CD1c-positive myeloid dendritic cell (primary cell): ENCODE measurements around the gene STK39.
"Not testable (repeated sequence)": the region's sequence is repeated elsewhere in the genome, so short reads cannot be mapped to it uniquely, and the experiment has no call there.

ENCODE experiments used
- DNase-seq: peaks from one replicate; pipeline ENCODE4 v3.0.0-alpha.2; 2016; ENCODE audit errors: extremely low spot score

STK39 gene

DNA sequence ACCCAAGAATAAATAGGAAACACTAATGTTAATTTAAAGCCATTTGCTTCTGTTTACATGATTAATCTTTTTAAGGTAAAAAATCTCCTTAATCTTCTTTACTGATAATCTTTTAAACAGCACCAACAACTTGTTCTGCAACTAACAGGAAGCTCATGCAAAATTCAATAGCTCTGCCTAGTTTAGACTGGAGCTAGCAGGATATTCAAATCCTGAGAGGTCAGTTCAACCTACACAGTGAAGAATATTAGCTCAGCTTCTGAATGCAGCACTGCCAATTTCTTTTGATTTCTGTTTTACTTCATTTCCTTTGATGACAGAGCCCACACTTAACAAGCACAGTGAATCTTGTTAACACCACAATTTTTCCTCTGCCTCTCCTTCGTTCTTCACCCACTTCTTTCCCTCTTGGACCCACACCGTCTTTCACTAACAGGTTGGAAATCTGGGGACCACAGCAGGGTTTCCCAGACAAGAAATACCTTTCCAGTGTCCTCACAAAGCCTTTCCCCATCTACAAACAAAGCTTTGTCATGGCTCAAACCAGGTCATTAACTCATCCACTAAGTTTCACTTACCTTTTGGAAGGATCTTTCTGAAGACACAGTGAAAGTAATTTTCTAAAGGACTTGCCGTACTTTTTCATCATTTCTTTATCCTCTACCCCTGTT, 109.8 kb downstream of the STK39 start:
- DNase-seq: no peak

DNA sequence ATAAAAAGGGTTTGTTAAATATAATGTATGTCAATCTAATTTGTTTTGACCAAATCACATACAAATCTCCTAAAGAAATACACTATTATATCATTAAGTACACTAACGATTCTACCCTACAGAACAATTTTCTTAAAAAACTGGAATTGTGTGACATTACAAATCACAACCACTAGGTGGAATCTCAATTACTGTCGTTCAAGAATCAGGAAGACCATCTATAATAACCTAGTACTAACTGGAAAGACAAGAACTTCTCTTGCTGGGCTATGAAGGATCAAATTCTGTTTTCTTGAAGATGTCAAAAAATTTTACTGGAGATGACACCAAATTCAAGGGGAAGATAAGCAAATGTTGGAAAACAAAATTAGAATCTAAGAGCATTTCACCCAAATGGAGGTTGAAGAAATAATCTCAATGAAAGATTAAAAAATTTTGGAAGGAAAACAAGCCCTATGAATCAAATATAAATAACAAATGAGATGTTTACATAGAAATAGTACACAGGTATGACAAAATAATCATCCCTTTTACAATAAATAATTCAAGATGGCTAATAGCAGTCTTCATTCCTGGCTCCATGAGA, 110.9 kb downstream of the STK39 start:
- DNase-seq: peak; percentile 59

GRCh38 chr2:168135630-168136029, 111.8 kb downstream of the STK39 start:
- DNase-seq: no peak

DNA sequence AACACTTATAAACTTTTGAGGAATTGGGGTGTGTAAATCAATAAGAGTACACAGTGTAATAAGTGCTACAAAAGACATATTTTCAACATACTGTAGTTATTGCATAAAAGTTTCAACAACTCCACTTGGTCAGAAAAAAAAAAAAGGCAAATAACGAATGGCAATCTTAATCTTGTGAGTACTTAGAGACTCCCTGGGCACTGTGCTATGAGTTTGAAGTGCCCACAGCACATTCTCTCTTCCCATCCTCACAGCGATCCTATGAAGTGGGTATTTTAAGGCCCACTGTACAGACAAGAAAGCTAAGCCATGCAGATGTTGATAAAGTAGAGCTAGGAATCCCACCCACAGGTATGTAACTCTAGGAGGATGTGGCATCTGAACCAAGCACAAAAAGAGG, 112.3 kb downstream of the STK39 start:
- DNase-seq: no peak

DNA sequence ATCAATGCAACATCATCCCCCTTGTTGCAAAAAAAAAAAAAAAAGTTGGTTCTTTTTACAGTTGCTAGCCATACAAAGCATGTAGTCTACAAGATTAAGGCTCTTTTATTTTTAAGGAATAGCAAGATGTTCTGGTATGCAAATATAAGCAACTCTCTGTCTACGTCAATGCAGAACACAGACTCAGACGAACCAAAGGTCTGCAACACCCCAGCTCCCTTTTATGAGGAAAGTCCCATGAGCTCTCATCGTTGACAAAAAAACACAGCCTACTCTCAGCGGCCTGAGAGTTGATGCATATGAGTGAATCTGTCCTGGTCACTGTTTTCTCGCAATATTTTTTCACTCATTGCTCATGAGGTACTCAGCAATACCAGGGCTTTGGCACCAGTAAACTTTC, 112.9 kb downstream of the STK39 start:
- DNase-seq: no peak

GRCh38 chr2:168132389-168132788, 115.0 kb downstream of the STK39 start:
- DNase-seq: no peak

DNA sequence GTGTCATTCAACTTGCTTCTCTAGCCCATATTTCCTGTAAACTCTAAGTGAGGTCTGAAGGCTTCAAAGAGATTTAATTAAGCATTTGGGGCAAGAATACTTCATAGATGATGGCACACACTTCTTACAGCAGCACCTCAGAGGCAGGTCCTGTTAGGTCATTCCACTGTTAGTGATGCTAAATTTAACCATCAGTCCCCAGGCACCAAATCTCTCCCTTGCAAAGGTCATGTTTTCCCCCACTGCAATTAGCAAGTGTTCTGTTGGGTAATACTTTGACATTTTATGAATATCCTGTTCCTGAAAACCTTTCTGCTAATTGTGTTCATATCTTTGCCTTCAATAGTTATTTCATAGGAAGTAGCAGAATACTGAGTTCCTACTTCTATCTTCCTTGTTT, 117.0 kb downstream of the STK39 start:
- peak; percentile 20 for DNase-seq

- no peak for DNase-seq
These were observed 120.0 kb downstream of the STK39 start for GRCh38 chr2:168127371-168127770.

GRCh38 chr2:168122210-168122609, 125.2 kb downstream of the STK39 start:
- not testable (repeated sequence) for DNase-seq

DNA sequence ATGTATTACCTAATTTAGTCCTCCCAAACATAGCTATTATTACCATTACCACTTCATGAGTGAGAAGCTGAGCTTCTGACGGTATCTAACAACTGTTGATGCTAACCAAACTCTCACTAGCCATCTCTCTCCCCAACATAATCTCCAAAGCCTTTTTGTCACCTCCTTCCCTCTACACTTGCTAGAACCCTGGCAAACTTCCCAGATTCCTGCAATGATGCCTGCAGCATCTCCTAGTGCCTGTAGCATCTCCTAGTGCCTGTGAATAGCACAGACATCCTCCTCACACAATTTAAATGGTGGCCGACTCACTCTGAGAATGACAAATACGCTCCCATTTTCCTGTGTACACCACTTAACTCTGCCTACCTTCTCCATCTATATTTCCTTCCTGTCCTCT, 126.7 kb downstream of the STK39 start:
- no peak for DNase-seq

GRCh38 chr2:168120310-168120709, 127.1 kb downstream of the STK39 start:
- DNase-seq: no peak

DNA sequence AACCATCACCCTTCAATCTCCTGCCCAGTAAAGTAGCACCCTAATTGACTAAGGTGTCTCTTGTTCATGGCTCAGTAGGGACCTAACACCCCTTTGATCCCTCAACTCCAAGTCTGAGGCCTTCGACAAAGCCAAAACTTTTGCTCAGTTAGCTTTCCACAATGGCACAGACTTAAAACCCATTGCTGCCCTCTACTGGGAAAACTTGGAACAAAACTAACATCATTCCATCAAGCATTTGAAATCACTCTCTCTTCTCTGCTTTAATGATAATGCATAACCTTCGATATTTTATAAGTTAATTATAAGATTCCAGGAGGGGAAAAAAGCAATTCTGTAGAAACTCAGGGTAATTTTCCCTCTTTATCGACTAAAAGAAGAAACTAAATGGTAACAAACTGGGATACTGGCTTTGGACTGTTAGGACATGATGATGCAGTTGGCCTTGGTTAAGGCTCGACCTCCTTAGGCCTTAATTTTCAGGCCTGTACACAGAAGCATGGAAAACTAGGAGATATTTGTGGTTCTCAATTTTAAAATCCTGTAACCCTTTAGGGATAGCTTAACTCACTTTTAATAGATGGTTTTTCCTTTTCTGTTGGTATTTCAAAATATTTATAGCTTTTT, 127.8 kb downstream of the STK39 start:
- DNase-seq: peak; percentile 60

DNA sequence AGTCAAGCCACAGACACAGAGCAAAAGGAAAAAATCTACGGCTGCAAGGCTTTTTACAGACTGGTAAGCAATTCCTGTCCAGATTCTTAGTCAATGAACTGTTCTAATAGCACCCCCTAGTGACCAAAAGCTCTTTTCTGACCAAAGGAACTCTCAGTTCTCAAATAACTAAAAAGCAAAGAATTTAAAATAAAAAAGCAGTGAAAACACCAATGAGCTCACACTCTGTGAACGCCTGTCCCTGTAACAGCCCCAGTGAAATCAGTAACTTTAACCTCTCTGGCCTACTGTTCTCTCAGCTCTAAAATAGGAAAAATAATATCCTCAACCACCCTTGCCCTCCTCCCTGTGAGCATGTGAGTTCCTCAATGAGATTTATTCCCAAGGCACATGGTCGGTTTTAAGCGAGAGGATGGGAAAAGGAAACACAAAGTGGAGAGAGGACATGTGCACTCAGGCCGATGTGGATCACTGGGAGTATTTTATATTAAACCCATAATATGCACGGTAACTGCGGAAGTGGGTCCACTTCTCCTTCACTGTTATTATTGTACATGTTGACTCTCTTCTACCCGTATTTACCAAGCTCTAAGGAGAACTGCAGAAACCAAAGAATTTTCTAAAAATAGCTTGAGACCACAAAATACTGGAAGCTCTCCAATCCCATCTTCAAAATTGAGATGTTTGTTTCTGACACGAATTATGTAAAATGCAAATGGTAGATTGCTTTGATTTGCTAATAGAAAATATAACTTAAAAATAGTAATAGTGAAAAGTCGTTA, 128.5 kb downstream of the STK39 start:
- peak; percentile 76 for DNase-seq

- DNase-seq: no peak
These were observed 130.9 kb downstream of the STK39 start for GRCh38 chr2:168116448-168116847.

DNA sequence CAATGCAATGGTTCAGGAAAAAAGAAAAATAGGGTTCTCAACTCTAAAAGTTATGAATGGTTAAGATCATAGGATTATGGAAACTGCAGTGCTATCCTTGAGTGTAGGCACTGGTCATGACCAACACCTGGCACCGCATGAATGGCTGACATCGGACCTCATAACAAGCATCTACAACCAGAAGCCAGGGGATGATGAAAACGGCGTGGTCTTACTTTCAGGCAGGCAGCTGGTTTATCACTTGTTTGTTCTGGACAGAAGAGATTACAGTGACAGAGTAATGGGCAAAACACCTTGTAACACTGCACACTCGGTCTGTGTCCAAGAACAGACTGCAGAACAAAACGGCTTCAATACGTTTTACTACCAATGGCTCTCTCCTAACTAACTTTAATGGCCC, 132.8 kb downstream of the STK39 start:
- no peak for DNase-seq

DNA sequence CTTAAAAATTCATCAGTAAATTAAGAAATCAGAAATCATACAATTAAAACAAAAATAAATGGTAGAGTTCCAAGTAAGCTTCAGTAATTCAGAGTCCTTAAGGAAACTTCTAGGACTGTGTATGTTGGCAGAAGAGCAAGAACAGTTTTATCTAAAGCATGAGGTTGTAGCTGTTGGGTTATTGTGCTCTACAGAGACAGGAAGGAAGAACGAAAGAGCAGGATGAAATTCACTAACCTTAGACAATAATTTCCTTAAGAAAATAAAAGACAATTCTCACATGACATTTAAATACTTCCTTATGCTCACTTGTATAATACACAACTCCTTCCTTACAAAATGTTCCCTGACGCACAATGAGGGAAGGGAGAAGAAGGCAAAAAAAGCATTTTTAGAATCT, 133.4 kb downstream of the STK39 start:
- no peak for DNase-seq

DNA sequence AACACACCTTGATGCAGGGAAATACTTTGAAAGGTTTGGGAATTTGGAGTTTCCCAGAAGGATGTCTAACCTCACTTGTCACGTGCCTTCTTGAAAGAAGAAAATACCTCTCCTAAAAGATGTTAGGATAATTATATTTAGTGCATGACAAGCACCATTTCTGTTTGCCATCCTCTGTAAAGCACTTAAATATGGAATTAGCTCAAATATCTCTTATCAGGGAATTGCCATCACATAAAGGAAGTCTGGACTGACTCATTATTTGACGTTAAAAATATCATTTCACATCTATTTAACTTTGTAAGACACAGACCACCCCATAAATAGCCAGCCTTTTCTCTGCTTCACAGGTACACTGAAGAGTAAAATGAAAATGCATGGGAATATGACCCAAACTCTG, 140.1 kb downstream of the STK39 start:
- DNase-seq: no peak

DNA sequence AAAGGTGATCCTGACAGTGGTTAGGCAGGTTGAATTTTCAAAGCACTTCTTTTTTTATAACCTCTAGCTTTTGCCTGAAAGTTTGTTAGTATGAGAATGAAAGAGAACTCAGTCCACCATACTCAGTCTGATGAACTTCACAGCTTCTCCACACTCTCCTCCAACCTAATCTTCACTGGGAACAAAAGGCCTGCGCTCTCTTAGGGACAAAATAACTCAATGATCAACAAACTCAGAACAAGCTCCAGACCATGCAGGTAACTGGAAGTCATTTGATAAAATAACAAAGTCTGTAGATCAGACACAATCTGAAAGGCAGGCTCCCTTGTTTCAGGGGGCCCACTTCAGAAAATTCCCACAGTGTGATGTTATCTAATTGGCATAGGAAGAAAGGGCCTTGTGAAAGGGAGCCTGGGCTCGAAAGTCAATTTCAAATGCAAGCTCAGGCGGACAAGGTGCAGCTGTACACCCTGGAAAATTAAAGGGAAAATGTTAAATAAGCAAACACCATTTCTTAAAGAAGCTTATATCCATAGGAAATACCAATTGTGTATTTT, 142.2 kb downstream of the STK39 start:
- DNase-seq: no peak

DNA sequence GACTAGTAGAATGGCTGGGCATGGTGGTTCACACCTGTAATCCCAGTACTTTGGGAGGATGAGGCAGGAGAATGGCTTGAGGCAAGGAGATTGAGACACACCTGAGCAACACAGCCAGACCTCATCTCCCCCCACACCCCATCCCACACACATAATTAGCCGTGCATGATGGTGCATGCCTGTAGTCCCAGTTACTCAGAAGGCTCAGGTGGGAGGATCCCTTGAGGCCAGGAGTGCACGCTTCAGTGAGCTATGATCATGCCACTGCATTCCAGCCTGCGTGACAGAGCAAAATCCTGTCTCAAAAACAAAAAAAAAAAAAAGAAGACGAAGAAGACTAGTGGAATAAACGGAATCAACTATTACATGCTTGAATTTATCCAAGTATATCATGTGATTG, 150.0 kb downstream of the STK39 start:
- no peak for DNase-seq

DNA sequence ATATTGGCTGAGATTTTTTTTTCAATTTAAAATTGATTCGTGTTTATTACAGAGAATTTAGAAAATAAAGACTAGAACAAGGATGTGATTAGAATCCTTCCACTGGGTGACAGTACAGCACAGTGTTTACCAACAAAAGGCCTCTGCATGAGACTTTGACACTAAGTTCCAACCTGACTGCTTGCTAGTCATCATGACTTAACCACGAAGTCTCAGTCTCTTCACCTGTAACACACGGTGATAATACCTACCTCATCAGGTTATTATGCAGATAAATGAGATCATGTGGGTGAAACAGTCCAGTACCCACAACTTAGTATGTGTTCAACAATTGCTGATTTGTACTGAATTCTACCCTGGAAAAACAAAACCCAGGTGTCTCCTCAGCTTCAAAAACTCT, 151.2 kb downstream of the STK39 start:
- DNase-seq: no peak

DNA sequence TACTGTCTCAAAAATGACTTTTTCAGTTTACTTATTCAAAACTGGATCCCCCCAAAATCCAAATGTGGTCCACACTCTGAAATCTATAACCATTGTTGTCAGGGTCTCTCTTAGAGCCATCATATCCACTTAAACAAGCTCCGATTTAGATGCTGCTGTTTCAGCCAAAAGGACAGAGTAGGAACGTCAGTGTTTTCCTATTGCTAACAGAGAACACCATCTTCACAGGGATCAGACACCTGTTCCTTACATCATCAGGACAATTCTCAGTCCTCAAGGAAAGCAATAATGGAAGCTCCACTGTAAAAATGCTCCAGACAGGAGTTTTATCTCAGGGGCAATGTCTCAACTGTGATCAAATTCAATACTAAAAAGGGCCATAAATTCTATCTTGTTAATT, 155.4 kb downstream of the STK39 start:
- no peak for DNase-seq

DNA sequence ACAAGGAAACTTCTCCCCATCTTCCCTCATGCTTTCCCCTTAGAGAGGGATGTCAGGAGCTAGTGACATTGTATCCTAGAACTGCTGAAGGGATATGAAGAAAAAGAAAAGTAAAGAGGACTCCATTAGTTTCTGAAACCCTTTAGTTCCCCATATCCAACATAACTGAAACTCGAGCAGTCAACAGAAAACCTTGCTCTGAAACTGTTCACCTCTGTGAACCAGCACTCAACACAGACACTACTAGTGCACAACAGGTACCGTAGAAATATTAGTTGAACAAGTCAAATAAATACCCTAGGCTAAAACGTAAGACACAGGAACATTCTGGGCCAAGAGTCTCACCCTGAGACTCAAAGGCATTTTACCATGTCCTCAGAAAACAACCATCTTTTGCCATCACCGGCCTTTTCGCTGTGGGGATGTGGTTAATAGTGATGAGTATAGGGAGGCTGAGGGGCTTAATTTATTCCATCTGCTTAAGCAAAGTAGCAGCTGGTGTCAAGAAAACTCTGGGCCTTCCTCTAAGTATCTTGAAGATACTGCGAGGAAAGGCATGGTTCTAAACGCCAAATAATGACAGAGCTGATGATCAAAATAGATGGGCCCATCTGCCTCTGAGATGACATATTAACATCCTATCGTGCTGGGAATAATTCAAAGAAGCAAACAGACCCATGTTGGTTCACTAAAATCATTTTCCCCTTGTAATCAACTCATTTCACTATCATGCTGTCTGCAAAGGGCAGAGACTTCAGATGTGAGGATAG, 156.8 kb downstream of the STK39 start:
- DNase-seq: no peak
